Measurements from ENCODE around the gene RCN1. TPM values are rescaled to one million over a fixed set of nuclear protein-coding genes. Genes with fewer than 3 reads are reported as not detected.
A peak's percentile ranks its signal among the peaks of the same experiment; 100 is the strongest.

Gene RCN1
- total RNA-seq, 6 experiments from 2014 or later: 30.7 to 52.4 (median 37.7) TPM

DNA sequence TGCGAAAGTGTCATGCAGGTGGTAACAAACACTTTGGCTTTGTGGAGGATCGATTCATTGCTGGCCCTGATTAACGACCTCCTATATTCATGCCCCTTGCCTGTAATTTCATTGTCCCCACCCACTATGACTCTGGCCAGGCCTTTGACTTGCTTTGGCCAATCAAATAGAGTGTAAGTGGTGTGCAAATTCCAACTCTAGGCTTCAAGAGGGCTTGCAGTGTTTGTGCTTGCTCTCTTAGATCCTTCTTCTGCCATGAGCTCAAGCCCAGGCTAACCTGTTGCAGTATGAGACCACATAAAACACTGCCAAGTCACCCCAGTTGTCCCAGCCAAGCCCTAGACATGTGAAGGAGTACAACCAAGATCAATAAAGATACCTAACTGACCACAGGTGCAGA is 48.0 kb downstream of the RCN1 start:
- DNase-seq (no peak), ATAC-seq (no peak)
- intact Hi-C loops (cut with DNase I): no loop called here
- Histone ChIP-seq H3K27me3 (no peaks in the 10 kb centered on the region), H3K4me1 (peaks cover 0 to 9% (median 0%) of the 10 kb centered on the region in 4 donors), H3K4me3 (no peak overlapping the region), H3K36me3 (no peaks in the 10 kb centered on the region), H3K27ac (no peak overlapping the region), H3K9me3 (no peaks in the 10 kb centered on the region)
- no peak for TF ChIP-seq POLR2A (IDR thresholded peaks at IDR 0.05)
- TF ChIP-seq, protein P1, sequence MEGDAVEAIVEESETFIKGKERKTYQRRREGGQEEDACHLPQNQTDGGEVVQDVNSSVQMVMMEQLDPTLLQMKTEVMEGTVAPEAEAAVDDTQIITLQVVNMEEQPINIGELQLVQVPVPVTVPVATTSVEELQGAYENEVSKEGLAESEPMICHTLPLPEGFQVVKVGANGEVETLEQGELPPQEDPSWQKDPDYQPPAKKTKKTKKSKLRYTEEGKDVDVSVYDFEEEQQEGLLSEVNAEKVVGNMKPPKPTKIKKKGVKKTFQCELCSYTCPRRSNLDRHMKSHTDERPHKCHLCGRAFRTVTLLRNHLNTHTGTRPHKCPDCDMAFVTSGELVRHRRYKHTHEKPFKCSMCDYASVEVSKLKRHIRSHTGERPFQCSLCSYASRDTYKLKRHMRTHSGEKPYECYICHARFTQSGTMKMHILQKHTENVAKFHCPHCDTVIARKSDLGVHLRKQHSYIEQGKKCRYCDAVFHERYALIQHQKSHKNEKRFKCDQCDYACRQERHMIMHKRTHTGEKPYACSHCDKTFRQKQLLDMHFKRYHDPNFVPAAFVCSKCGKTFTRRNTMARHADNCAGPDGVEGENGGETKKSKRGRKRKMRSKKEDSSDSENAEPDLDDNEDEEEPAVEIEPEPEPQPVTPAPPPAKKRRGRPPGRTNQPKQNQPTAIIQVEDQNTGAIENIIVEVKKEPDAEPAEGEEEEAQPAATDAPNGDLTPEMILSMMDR (IDR thresholded peaks at IDR 0.05): no peak
- WGBS (ENCODE audit: insufficient coverage, low coverage, low lambda C conversion rate, missing lambda C conversion rate): 73% methylated on average over 2 of the region's 3 CpGs

DNA sequence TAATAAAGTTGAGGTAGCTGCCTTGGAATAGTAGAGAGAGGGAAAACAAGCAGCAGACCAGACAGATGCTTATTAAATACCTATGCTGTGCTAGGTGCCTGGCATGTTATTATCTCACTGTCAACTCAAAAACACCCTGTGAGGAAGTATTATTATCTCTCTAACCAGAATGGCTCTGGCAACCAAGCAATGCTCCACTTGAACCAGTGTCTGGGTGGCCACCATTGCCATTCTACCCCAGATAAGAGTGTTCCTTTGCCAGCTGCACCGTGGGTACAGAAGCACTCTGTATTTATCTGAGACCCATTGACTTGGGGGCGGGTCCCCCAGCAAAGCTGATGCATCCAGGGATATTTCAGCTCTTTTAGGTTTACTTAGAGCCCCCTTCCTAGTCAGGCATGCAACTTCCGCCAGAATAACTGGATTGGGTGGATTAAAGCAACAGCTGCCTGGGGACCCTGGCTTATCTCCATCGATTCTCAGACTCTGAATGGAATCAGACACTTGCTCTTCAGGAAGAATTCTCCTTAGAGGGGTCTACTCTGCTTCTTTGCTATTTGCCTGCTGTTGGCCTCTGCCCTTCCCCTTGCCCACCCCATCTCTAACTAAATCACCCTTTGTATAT is 49.1 kb downstream of the RCN1 start:
- intact Hi-C loops (cut with DNase I): no loop called here
- ATAC-seq: no peak
- Histone ChIP-seq H3K9me3 (no peaks in the 10 kb centered on the region), H3K27me3 (no peaks in the 10 kb centered on the region), H3K36me3 (no peaks in the 10 kb centered on the region), H3K27ac (no peak overlapping the region), H3K4me3 (no peak overlapping the region), H3K4me1 (peaks cover 0 to 9% (median 0%) of the 10 kb centered on the region in 4 donors)
- TF ChIP-seq POLR2A (IDR thresholded peaks at IDR 0.05): no peak
- TF ChIP-seq, protein P1 (IDR thresholded peaks at IDR 0.05): no peak
- WGBS (ENCODE audit: insufficient coverage, low coverage, low lambda C conversion rate, missing lambda C conversion rate): 44% methylated on average over 3 of the region's 4 CpGs
- DNase-seq: no peak

DNA sequence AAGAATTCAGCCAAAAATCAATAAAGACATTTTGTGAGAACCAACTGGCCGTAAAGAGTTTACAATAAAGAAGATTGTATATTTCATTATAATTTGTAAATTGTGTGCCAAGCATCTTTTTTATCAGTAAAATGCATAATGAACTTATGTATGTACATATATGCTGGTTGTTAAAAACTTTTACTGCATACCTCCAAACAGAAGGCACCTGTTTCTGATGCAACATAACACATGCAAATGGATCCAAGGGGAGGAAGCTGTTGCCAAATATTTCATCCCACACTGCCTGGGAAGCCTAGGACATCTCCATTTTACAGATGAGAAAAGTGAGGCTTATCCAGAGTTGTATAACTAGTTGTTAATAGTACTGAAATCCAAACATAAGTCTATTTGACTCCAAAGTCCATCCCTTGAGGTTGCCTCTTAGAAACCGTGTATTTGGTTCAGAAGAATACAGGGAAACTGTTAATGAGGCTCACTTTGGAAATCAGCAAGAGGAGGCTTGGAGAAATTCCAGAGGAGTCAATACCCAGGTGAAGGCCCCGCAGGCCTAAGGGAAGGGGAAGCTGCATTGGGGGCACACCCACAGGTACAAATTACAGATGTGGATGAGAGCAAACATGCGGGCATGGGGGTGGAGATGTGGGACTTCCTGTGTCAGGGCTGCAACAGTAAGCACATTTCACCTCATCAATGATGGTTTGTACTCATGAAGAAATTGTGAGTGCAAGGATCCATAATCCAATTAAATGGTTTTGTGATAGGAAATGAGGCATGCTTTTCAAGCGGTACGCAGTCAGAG is 51.1 kb downstream of the RCN1 start:
- H3K9me3 ChIP-seq: no peaks in the 10 kb centered on the region
- no peaks in the 10 kb centered on the region for H3K27me3 ChIP-seq
- no peak for TF ChIP-seq POLR2A (IDR thresholded peaks at IDR 0.05)
- ATAC-seq: peak in 2 of 4 donors; percentile 17 to 42
- no peaks in the 10 kb centered on the region for H3K36me3 ChIP-seq
- no peak for DNase-seq
- intact Hi-C loops (cut with DNase I): no loop called here
- 45% methylated on average over 4 of the region's 6 CpGs for WGBS (ENCODE audit: insufficient coverage, low coverage, low lambda C conversion rate, missing lambda C conversion rate)
- no peak overlapping the region for H3K4me3 ChIP-seq
- no peak overlapping the region for H3K27ac ChIP-seq
- H3K4me1 ChIP-seq: peaks cover 0 to 9% (median 0%) of the 10 kb centered on the region in 4 donors

DNA sequence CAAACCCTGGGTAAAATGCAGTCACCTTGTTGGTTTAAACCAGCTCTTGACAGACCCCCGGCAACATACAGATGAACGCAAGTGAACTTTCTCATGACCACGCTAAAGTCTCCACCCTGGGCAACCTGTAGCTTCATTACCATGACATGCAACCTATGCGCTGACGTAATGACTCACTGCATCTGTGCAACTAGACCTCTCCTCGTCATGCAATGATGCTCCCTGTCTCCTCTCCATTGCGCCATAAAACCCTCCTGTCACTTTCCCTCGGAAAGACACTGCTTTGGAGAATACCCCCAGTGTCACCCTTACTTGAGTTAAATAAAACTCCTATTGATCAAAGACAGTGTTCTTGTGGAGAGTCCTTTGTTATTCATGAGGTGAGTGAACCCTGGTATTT is 52.5 kb downstream of the RCN1 start:
- Histone ChIP-seq H3K9me3 (no peaks in the 10 kb centered on the region), H3K36me3 (no peaks in the 10 kb centered on the region), H3K4me3 (no peak overlapping the region), H3K27me3 (no peaks in the 10 kb centered on the region), H3K27ac (no peak overlapping the region), H3K4me1 (peaks cover 0 to 9% (median 0%) of the 10 kb centered on the region in 4 donors)
- DNase-seq (no peak), ATAC-seq (no peak)
- no peak for TF ChIP-seq POLR2A (IDR thresholded peaks at IDR 0.05)
- TF ChIP-seq, protein P1 (IDR thresholded peaks at IDR 0.05): no peak
- intact Hi-C loops (cut with DNase I): no loop called here
- WGBS (ENCODE audit: insufficient coverage, low coverage, low lambda C conversion rate, missing lambda C conversion rate): 68% methylated on average over 8 of the region's 8 CpGs

DNA sequence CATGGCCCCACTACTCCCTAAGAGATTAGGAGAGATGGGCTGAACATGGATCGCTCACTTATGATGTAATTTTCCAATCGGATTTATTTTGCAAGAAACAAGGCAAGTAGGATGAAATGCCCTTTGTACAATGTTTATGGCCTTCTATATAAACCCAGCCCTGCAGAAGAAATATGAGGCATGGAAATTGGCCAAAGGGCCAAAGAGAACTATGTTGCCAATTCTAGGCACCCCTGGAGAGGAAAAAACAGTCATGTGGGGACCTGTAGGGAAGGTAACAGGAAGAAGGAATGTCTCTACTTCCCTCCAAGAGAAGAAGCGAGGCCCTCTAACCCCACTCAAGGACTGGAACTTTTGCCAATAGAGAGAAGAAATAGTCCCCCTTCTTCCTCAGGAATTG is 54.4 kb downstream of the RCN1 start:
- no peak for ATAC-seq
- Histone ChIP-seq H3K27ac (no peak overlapping the region), H3K36me3 (no peaks in the 10 kb centered on the region), H3K4me1 (peaks cover 0 to 9% (median 0%) of the 10 kb centered on the region in 4 donors), H3K4me3 (no peak overlapping the region), H3K9me3 (no peaks in the 10 kb centered on the region), H3K27me3 (no peaks in the 10 kb centered on the region)
- no peak for DNase-seq
- no peak for TF ChIP-seq POLR2A (IDR thresholded peaks at IDR 0.05)
- intact Hi-C loops (cut with DNase I): no loop called here
- 75% methylated on average over 2 of the region's 3 CpGs for WGBS (ENCODE audit: insufficient coverage, low coverage, low lambda C conversion rate, missing lambda C conversion rate)

All from right lobe of liver (tissue), 6 donors.